Ishikawa (cell line): ENCODE results near the gene ST6GALNAC6.

ENCODE experiments used
- CEBPB ChIP-seq: IDR thresholded peaks from 2 replicates; pipeline ENCODE4 v1.6.1; 2012
- CREB1 ChIP-seq: IDR thresholded peaks from 2 replicates; pipeline ENCODE4 v1.6.1; 2012; ENCODE audit warnings: low read depth
- EGR1 ChIP-seq: IDR thresholded peaks from 2 replicates; pipeline ENCODE4 v1.6.1; 2012
- EP300 ChIP-seq: IDR thresholded peaks from 2 replicates; pipeline ENCODE4 v1.6.1; 2012; ENCODE audit warnings: borderline replicate concordance
- FOXM1 ChIP-seq: IDR thresholded peaks from 2 replicates; pipeline ENCODE4 v1.6.1; 2012; ENCODE audit warnings: low read depth, borderline replicate concordance
- NFIC ChIP-seq: IDR thresholded peaks from 2 replicates; pipeline ENCODE4 v1.6.1; 2012
- RAD21 ChIP-seq: IDR thresholded peaks from 2 replicates; pipeline ENCODE4 v1.6.1; 2012; ENCODE audit warnings: low read depth
- TAF1 ChIP-seq: IDR thresholded peaks from 2 replicates; pipeline ENCODE4 v1.6.1; 2012; ENCODE audit warnings: low read depth, mild to moderate bottlenecking
- TCF12 ChIP-seq: IDR thresholded peaks from 2 replicates; pipeline ENCODE4 v1.6.1; 2012; ENCODE audit warnings: low read depth
- TEAD4 ChIP-seq: IDR thresholded peaks from 2 replicates; pipeline ENCODE4 v1.6.1; 2012
- YY1 ChIP-seq: IDR thresholded peaks from 2 replicates; pipeline ENCODE4 v1.6.1; 2012; ENCODE audit warnings: low read depth
- ZBTB7A ChIP-seq: IDR thresholded peaks from 2 replicates; pipeline ENCODE4 v1.6.1; 2012; ENCODE audit warnings: low read depth
- TF ChIP-seq, protein P1 (sequence below): IDR thresholded peaks from 2 replicates; pipeline ENCODE4 v1.6.1; 2012
- TF ChIP-seq, protein P2 (sequence below): IDR thresholded peaks from 2 replicates; pipeline ENCODE4 v1.6.1; 2012
- TF ChIP-seq, protein P3 (sequence below): IDR thresholded peaks from 2 replicates; pipeline ENCODE4 v1.6.1; 2012; ENCODE audit warnings: low read depth, mild to moderate bottlenecking

The ST6GALNAC6 gene

DNA sequence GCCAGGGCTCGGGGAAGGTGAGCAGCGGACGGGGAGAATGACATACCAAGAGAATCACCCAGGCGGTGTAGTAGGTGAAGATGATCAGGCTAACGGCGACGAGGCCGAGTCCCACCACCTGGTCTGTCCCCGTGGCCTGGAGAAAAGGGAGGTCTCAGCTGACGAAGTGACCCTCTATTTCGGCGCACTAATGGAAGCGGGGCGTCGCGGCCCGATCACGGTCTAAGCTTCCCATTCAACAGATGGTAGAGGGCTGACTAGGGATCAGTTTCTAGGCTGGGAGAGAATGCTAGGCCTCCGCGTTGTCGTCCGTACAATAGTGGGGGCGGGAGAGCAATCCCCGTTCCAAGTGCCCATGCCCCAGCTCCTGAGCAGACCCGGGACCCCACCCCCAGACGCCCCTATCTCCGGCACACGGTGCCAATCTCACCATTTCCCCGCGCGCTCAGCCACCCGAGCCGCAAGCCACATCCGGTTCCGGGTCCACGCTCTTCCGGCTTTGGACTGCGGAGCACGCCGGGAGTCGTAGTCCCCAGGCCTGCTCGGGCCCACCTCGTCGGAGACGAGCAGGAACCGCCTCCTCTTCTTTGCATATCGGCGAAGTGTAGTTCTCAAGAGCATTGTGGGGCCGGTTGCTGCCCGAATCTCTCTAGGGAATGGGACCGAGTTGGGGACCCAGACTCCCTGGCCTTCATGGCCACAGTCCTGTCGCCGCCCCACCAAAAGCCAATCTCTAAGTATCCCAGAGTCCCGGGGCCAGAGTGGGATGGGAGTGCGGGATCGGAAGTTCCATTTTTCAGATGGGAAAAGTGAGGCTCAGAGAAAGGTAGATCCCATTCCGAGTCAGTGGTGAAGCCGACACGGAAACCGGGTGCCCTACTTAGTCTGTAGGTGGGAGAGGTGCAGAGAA lies 38.2 kb upstream of the ST6GALNAC6 start, which contains the start of gene DPM2:
Gene DPM2, minus strand, starts transcription at position 467 of the 910 bp plus-strand sequence. Its CDS starts 34 bp downstream, at position 433.
- TF ChIP-seq NFIC (no peak), ZBTB7A (peak; percentile 59; the same call in 1 of the 2 replicates), CREB1 (peak; percentile 60; the same call in 1 of the 2 replicates), CEBPB (no peak), EGR1 (no peak), TEAD4 (0 out of 2 replicates have a peak, but pooled peaks have one; percentile 18), EP300 (no peak; the same call in 1 of the 2 replicates), YY1 (0 out of 2 replicates have a peak, but pooled peaks have one; percentile 15), TAF1 (peak; percentile 70; the same call in 1 of the 2 replicates), TCF12 (0 out of 2 replicates have a peak, but pooled peaks have one; percentile 18), FOXM1 (no peak), RAD21 (no peak)
- TF ChIP-seq, protein P1, sequence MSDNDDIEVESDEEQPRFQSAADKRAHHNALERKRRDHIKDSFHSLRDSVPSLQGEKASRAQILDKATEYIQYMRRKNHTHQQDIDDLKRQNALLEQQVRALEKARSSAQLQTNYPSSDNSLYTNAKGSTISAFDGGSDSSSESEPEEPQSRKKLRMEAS = peak; percentile 82
- TF ChIP-seq, protein P2, sequence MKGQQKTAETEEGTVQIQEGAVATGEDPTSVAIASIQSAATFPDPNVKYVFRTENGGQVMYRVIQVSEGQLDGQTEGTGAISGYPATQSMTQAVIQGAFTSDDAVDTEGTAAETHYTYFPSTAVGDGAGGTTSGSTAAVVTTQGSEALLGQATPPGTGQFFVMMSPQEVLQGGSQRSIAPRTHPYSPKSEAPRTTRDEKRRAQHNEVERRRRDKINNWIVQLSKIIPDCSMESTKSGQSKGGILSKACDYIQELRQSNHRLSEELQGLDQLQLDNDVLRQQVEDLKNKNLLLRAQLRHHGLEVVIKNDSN = no peak

DNA sequence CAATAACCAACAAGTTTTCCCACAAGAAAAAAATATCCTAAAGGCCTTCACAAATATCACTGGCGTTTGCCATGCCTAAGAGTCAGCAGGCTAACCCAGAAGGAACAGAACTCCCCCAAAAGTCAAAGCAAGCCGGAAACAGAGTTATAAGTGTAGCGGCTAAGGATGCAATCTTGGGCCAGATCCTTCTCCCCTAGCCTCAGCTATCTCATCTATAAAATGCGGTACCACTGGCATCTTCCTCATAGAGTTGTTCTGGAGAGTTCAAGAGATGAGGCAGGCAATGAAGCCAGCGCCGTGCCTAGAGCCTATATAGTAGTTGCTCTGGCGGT lies 37.6 kb upstream of the ST6GALNAC6 start:
- TF ChIP-seq EGR1 (no peak), CEBPB (no peak), ZBTB7A (no peak), FOXM1 (no peak), TAF1 (no peak), NFIC (no peak), TEAD4 (no peak), CREB1 (no peak), EP300 (no peak), YY1 (no peak), TCF12 (no peak), RAD21 (no peak)
- TF ChIP-seq, protein P2 = no peak
- TF ChIP-seq, protein P1 = no peak
- TF ChIP-seq, protein P3, sequence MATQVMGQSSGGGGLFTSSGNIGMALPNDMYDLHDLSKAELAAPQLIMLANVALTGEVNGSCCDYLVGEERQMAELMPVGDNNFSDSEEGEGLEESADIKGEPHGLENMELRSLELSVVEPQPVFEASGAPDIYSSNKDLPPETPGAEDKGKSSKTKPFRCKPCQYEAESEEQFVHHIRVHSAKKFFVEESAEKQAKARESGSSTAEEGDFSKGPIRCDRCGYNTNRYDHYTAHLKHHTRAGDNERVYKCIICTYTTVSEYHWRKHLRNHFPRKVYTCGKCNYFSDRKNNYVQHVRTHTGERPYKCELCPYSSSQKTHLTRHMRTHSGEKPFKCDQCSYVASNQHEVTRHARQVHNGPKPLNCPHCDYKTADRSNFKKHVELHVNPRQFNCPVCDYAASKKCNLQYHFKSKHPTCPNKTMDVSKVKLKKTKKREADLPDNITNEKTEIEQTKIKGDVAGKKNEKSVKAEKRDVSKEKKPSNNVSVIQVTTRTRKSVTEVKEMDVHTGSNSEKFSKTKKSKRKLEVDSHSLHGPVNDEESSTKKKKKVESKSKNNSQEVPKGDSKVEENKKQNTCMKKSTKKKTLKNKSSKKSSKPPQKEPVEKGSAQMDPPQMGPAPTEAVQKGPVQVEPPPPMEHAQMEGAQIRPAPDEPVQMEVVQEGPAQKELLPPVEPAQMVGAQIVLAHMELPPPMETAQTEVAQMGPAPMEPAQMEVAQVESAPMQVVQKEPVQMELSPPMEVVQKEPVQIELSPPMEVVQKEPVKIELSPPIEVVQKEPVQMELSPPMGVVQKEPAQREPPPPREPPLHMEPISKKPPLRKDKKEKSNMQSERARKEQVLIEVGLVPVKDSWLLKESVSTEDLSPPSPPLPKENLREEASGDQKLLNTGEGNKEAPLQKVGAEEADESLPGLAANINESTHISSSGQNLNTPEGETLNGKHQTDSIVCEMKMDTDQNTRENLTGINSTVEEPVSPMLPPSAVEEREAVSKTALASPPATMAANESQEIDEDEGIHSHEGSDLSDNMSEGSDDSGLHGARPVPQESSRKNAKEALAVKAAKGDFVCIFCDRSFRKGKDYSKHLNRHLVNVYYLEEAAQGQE = no peak

DNA sequence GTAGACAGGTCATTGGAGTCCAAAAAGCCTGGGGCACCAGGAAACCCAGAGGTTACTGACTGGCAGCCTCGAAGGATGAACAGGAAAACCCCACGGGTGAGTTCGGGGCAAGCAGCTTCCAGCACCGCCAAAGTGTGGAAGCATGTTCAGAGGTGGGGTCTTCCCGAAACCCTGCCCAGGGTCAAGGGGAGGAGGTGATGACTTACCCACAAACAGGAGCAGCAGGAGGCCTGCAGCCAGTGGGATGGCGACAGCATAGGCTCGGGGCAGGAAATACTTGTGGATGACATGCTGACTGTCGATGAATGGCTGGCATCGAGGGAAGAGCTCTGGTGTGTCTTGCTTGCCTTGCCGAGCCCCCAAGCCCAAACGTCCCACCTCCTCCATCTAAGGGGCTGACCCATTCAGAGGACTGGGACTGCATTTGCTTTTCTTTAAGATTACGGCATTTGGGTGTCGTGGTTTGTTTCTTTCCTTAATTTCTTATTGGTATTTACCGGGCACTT lies 37.0 kb upstream of the ST6GALNAC6 start:
- TF ChIP-seq RAD21 (no peak), EGR1 (no peak), TAF1 (no peak), ZBTB7A (no peak), CEBPB (no peak), EP300 (no peak), TCF12 (no peak), FOXM1 (no peak), TEAD4 (no peak), YY1 (no peak), CREB1 (no peak), NFIC (no peak)
- TF ChIP-seq, protein P1 = no peak
- TF ChIP-seq, protein P3 = no peak
- TF ChIP-seq, protein P2 = no peak

DNA sequence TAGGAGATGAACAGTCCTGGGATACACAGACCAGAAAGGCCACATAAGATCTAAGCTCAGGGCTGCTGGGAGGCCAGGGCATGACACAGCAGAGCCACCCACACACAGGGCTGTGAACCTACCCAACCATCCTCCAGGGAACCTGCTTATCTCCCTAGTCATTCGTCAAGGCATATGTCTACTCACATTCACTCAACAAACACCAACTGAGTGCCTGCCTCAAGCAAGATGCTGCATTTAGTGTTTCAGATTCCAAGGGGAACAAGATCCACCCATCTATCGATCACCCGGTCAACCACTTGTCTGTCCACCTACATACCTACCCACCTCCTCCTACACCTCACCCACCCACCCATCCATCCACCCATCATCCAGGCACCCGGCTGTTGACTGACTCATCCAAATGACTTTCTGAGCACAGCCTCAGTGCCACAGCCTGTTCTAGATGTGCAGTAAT lies 36.4 kb upstream of the ST6GALNAC6 start:
- TF ChIP-seq TCF12 (no peak), EGR1 (no peak), CREB1 (no peak), TAF1 (no peak), CEBPB (no peak), ZBTB7A (no peak), YY1 (no peak), FOXM1 (no peak), NFIC (no peak), EP300 (no peak), TEAD4 (no peak), RAD21 (no peak)
- TF ChIP-seq, protein P3 = no peak
- TF ChIP-seq, protein P1 = no peak
- TF ChIP-seq, protein P2 = no peak
